NCI-H1930 (cell line): Measurements from ENCODE around the gene ATF6.

Source experiments
- DNase-seq, 2 experiments: peaks; one replicate each; lab custom pipeline; 2025; lab: John Stamatoyannopoulos, UW

ATF6 gene

DNA sequence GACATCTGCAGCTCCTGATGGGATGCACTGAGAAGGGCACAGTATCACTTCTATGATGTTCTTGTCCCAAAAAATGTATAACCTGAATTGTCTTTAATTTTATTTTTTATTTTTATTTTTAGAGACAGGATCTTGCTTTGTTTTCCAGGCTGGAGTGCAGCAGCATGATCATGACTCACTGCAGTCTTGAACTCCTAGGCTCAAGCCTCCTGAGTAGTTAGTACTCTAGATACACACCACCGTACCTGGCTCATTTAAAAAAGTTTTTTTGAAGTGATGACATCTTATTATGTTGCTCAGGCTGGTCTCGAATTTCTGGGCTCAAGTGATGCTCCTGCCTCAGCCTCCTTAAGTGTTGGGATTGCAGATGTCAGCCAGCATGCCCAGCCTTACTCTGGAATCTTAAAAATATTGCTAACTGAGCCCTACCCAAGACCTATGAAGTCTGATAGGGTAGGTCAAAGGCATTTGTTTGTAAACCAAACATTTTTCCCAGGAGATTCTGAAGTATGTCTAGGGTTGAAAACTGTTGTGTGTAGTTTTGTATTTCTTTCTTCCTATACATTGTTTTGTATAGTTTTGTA, 68.9 kb downstream of the ATF6 start:
- no peak for DNase-seq

- DNase-seq = no peak
Measured at GRCh38 chr1:161836018-161836417, 69.9 kb downstream of the ATF6 start.

DNA sequence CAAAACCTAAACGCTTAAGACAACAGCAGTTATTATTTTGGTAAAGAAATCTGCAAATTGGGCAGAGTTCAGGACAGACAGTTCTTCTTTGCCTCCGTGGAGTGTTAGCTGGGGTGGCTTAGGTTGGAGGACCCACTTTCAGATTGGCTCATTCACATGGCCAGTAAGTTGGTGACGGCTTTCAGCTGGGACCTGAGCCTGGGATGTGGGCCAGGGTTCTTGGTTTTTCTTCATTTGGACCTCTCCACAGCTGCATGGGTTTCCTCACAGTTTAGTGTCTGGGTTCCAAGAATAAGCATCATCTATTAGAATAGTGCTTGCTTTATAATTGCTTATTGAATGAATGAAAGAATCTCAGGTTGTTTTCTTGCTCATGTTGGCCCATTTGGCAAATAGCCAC, 72.2 kb downstream of the ATF6 start:
- no peak for DNase-seq

GRCh38 chr1:161838885-161839284, 72.8 kb downstream of the ATF6 start:
- DNase-seq = no peak

GRCh38 chr1:161839591-161839990, 73.5 kb downstream of the ATF6 start:
- DNase-seq = no peak

DNA sequence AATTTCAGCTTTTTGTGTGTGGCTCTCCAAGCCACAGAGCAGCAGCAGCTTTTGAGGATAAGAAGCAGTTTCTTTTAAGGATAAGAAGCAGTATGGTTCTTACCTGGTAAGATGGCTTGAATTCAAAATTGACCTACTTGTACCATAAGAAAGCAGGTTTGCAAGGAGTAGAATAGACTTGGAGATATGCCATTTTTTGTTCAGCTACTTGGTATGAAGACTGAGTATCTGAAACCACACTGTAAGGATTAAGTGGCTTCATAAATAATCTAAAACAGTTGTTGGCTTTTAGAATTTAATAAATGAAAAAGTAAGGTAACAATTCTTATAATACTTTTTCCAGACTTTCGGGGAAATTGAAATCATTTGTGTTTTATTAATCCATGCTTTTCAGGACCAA, 74.2 kb downstream of the ATF6 start:
- DNase-seq = no peak

- no peak for DNase-seq
Measured at GRCh38 chr1:161843156-161843555, 77.0 kb downstream of the ATF6 start.

GRCh38 chr1:161844696-161845095, 78.6 kb downstream of the ATF6 start:
- no peak for DNase-seq

DNA sequence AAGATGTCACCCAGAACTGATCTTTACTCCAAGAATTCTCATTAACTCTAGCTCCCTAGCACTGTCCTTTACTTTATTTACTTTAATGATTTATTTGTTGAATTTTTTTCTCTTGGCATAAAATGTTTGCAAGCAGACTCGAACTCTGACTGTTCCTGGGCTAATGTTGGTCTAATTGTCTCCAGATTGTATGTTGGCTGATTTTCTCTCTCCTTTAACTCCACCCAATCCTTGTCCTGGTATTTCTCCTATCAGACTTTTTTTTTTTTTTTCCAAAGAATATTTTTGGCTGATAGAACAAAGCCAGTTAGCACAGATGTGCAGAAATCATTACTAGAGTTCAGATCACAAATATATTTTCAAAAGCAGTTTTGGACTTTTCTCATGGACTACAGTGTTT, 82.6 kb downstream of the ATF6 start:
- DNase-seq = no peak

GRCh38 chr1:161849518-161849917, 83.4 kb downstream of the ATF6 start:
- DNase-seq = no peak

DNA sequence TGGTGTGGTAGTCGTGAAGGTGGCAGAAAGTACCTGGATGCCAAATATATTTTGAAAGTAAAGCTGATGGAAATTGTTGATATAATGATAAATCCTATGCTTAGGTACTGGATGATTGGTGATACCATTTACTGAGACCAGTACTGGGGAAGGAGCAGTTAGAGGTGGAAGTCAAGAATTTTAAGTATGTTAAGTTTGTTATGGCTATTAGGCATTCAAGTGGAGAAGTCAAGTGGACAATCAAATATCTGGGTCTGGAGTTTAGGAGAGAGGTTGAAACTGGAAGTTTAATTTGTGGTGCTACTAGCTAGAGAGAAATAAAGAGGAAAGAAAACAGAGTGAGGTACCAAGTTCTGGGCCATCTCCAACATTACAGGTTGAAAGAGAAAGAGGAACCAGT, 89.1 kb downstream of the ATF6 start:
- no peak for DNase-seq

DNA sequence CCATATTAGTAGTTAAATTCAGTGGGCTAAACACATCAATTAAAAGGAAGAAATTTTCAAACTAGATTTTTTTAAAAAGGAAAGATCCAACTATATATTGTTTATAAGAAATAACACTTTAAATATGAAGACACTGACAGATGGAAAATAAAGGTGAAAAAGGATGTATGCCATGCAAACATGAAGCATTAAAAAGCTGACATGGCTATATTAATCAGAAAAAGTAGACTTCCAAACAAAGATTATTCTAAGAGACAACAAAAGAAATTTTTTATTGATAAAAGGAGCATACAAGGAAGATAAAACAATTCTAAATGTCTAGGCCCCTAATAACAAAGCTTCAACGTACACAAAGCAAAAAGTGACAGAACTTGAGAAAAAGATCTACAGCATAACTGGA, 92.2 kb downstream of the ATF6 start:
- DNase-seq = no peak

DNA sequence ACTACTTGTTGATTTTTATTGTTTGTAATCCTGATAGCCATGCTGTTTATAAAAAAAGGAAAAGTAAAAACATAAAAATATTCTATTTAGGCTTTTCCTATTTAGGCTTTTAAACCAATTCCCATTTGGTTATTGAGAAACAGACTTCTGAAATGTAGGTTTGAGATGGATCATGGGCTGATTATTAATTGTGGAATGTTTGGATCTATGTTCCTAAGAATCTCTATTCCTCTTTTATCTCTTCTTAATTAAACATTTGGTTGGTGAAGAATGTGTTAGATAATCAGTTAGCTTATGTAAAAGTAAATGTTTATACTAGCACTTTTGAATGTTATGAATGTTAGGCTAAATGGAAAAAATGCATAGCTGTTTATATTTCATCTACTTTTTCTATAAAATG, 97.4 kb downstream of the ATF6 start:
- DNase-seq = no peak

GRCh38 chr1:161864577-161864976, 98.5 kb downstream of the ATF6 start:
- DNase-seq = no peak

- no peak for DNase-seq
Measured at GRCh38 chr1:161866241-161866640, 100.1 kb downstream of the ATF6 start.

DNA sequence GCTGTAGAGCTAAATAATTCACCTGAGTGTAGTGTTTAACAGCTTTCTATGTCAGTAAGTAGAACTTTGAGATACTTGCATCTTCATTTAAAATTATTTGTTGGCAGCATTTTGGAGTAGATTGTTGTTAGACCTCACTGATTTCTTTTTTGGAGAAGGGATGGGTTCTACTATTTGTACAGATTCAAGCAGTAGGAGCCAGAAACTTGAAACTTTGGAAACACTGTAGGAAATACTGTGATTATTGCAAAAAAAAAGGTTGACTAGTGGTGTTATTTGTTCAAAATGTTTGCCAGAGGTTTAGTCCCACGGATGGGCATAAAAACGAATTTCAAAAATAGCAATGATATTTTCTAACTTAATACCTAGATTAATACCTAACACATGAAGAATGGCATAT, 102.7 kb downstream of the ATF6 start:
- no peak for DNase-seq

DNA sequence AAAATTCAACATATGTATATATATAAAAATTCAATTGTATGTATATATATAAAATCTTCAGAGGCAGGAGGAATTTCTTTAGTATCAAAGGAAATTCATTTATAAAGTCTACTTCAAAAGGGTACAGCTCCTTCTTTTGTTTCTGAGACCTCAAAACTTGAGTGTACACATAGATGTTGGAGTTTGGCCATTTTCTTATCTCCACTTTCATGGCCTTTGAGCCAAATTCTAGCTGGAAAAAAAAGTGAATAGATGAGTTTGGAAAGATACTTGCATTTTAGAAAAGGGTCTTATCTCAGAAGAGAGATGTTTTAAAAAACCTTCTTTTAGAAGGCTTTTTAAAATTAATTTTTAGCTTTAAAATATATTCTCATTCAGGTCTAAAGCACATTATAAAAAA, 103.2 kb downstream of the ATF6 start:
- no peak for DNase-seq

DNA sequence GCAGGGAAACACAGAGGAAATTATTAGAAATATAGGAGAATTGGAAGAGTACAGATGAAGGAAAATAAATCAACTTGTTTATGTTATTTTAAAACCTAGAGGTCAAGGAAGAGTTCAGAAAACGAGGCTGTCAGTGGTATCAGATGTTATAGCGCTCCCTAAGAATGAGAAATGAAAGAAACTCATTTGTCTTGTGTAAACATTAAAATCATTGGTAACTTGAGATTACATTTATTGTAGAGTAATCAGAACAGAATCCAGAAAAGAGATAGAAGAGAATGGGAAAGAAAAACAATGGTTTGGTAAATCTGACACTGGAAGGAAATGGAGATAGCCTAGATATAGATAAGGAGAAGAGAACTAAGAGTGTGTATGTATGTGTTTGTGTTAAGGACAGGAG, 106.4 kb downstream of the ATF6 start:
- peak; percentile 56 to 61 for DNase-seq

- DNase-seq = no peak
Measured at GRCh38 chr1:161879261-161879660, 113.1 kb downstream of the ATF6 start.

GRCh38 chr1:161884475-161884874, 118.4 kb downstream of the ATF6 start:
- DNase-seq = peak in 1 of 2 experiments; percentile 49

GRCh38 chr1:161885003-161885402, 118.9 kb downstream of the ATF6 start:
- no peak for DNase-seq

- DNase-seq = no peak
Measured at GRCh38 chr1:161885759-161886158, 119.6 kb downstream of the ATF6 start.

GRCh38 chr1:161886589-161886988, 120.5 kb downstream of the ATF6 start:
- DNase-seq = no peak

GRCh38 chr1:161887730-161888287, 121.7 kb downstream of the ATF6 start:
- no peak for DNase-seq
